NCI-H2029 treated with DMSO at 0.1 percent for 48 hours (cell line): Measurements from ENCODE around the gene RHOC.
"Not testable (repeated sequence)": the region's sequence is repeated elsewhere in the genome, so short reads cannot be mapped to it uniquely, and the experiment has no call there.

ENCODE experiments used
- DNase-seq: peaks from one replicate; lab custom pipeline; 2025; lab: John Stamatoyannopoulos, UW

The RHOC gene

GRCh38 chr1:112706505-112707220 lies at the start of gene RHOC:
RHOC (minus strand) TSS chr1:112707127; CDS start chr1:112703799, 3,328 bp downstream.
- no peak for DNase-seq

- DNase-seq, result no peak
These were observed 47.2 kb upstream of the RHOC start for GRCh38 chr1:112754116-112754628.

GRCh38 chr1:112748396-112748795 lies 41.5 kb upstream of the RHOC start:
- no peak for DNase-seq

DNA sequence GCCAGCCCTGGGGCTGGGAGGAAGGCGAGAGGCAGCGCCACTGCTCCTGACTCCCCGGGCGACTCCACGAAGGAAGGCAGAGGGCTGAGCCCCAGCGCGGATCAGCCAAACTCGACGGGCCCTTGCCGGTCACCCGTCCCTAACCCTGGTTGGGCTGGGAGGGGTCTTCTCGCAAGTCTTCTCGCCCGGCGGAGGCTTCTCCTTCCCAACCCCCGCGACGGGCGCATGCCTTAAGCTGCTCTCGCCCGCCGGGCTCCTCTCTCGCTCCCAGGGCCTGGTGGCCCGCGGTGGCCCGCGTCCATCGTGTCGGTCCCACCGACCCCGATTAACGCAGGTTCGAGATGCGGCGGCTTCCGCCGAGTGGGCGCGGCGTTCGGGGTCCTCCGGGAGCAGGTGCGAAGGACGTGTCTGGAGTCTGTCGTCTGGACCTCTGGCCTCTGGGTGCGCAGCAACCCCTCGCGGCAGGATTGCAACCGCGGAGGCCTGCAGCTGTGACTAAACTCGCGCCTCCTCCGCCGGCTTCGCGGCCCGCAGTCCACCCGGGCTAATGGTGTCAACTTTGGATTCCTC lies 37.2 kb upstream of the RHOC start:
- DNase-seq, result no peak

DNA sequence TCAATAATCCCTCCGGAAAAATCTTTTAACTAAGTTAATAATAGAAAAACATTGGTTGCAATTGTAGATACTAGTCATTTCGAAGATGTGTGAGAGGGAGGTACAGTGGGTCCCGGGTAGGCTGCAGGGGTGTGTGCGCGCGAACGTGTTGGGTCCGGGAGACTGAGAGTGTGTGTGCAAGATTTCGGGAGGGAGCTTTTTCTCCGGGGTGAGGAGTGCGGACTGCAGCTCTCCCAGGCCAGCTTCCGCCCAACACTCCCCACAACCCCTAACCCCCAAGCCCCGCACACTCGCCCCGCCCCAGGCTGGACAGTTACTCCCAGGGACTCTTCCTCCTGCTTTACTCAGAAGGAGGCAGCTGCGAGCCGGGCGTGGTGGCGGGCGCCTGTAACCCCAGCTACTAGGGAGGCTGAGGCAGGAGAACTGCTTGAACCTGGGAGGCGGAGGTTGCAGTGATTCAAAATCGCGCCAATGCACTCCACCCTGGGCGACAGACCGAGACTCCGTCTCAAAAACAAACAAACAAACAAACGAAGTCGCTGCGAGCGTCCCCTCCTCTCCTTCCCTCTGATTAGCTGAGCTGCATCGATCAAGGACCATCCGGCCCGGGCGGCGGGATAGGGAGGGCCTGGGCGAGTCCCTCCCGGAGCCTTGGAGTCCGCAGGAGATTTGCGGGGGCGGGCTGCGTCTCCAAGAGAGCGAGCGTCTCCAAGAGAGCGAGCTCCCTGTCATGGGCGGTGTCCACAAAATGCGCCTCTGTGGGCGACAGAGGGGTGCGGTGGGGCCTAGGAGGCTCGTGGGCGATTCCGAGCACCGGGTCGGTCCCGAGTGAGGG lies 36.5 kb upstream of the RHOC start:
- no peak for DNase-seq

- DNase-seq, result no peak
These were observed 30.6 kb upstream of the RHOC start for GRCh38 chr1:112737573-112737972.

GRCh38 chr1:112735752-112736151 lies 28.8 kb upstream of the RHOC start:
- no peak for DNase-seq

GRCh38 chr1:112731451-112731850 lies 24.5 kb upstream of the RHOC start:
- no peak for DNase-seq

- no peak for DNase-seq
These were observed 23.0 kb upstream of the RHOC start for GRCh38 chr1:112729909-112730308.

DNA sequence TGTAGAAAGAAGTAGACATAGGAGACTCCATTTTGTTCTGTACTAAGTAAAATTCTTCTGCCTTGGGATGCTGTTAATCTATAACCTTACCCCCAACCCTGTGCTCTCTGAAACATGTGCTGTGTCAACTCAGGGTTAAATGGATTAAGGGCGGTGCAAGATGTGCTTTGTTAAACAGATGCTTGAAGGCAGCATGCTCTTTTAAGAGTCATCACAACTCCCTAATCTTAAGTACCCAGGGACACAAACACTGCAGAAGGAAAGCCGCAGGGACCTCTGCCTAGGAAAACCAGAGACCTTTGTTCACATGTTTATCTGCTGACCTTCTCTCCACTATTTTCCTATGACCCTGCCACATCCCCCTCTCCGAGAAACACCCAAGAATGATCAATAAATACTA lies 22.1 kb upstream of the RHOC start:
- DNase-seq, result not testable (repeated sequence)

DNA sequence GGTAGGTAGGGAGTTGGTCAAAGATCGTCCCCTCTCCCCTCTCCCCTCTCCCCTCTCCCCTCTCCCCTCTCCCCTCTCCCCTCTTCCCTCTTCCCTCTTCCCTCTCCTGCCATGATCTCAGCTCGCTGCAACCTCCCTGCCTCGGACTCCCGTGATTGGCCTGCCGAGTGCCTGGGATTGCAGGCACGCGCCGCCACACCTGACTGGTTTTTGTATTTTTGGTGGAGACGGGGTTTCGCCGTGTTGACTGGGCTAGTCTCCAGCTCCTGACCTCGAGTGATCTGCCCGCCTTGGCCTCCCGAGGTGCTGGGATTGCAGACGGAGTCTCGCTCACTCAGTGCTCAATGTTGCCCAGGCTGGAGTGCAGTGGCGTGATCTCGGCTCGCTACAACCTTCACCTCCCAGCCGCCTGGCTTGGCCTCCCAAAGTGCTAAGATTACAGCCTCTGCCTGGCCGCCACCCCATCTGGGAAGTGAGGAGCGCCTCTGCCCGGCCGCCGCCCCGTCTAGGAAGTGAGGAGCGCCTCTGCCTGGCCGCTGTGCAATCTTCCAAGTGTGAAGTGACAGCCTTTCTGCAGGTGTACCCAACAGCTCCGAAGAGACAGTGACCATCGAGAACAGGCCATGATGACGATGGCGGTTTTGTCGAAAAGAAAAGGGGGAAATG lies 21.5 kb upstream of the RHOC start:
- not testable (repeated sequence) for DNase-seq

- DNase-seq, result no peak
These were observed 20.8 kb upstream of the RHOC start for GRCh38 chr1:112727716-112728115.

- DNase-seq, result not testable (repeated sequence)
These were observed 17.3 kb upstream of the RHOC start for GRCh38 chr1:112724240-112724639.

GRCh38 chr1:112723511-112723839 lies 16.5 kb upstream of the RHOC start:
- no peak for DNase-seq

DNA sequence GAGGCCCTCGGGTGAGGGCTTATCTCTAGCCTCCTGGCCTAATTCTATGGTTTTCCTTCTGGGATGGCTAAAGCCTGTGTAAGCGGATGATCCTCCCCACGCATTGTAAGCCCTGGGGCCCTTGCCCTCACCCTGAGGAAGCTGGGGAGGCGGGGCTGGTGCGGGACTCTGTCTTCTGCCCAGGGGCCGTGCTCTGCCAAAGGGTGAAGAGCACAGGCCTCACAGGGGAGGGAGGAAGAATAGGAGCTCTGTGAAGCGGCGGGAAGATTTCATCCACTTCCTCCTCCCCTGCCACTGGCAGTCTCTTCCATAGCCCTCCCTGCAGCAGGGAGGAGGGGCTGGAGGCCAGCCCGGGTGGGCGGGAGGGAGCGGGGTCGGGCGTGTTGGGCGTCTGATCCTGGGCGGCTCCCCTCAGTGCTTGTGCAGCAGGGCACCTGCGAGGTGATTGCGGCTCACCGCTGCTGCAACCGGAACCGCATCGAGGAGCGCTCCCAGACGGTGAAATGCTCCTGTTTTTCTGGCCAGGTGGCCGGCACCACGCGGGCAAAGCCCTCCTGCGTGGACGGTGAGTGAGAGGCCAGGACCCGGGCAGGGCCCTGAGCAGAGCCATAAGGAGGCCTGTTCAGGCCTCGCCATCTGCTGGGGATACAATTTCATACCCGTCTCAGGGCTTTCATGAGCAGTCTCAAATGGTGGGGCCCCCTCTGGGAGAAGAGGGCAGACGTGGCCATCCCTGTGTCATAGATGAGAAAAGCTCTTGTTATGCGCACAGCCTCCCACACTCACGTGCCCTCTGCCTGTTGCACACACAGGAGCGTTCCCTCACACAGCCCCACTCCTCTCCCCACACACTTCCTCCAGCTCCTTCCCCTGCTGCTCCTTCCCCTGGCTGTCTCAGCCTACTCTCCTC lies 15.9 kb upstream of the RHOC start:
- no peak for DNase-seq

DNA sequence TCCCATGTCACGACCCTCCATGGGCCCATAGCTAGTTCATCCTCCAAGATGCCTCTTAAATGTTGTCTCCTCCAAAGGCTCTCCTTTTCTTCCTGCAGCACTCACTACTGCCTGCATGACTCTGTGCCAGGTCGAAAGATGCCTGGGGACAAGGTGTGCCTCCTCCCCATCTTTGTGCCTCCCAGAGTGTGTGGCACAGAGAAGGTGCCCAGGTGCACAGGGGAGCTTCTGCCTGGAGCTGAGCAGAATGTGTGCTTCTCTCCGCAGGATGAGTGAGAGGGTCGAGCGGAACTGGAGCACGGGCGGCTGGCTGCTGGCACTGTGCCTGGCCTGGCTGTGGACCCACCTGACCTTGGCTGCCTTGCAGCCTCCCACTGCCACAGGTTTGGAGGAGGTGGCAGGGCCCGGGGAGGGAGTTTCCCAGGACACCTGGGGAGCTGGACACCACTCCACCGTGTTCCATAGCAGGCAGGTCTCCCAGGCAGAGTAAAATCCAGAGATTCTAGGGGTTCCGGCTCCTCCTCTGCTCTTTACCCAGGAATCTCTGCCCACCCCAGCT lies 15.1 kb upstream of the RHOC start:
- DNase-seq, result no peak

- not testable (repeated sequence) for DNase-seq
These were observed 14.4 kb upstream of the RHOC start for GRCh38 chr1:112721294-112721693.

DNA sequence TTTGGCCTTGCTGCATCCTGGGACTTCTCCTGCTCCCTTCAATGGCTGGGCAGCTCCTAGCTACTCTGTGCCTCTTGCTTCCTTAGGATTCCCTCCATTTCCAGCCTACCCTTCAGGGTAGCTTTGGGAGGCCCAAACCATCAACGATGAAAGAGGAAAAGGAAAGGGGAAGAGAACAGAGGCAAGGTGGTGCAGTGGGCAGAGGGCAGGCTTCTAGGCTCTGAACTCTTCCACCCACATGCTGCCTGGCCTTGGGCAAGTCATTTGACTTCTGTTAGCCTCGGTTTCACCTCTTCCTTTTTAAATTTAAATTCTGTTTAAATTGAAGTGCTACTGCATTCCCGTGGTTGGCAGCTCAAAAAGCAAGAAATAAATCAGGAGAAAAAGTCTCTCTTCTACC lies 13.9 kb upstream of the RHOC start:
- DNase-seq, result no peak

DNA sequence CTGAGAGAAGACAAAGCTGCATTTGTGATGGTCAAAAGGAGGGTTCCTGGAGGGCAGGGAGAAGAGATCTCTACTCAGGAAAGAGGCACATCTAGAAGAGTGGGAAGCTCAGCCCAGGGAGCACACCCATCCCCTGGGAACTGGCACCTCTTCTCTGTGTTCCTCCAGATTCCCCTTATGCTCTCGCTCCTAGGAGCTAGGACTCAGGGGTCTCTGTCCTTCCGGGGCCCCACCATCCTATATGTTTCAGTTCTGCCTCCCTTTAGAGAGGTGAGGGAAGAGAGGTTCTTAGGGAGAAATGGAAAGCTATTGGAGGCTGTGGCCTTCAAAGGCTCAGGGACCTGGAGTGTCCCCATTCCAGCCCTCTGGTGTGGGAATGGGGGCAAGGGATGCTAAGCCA lies 12.8 kb upstream of the RHOC start:
- no peak for DNase-seq

- DNase-seq, result no peak
These were observed 11.9 kb upstream of the RHOC start for GRCh38 chr1:112718691-112719418.
